NT2/D1 (cell line): ENCODE measurements around the gene AGBL1.

Experiments
- YY1 ChIP-seq: IDR thresholded peaks from 2 replicates; pipeline ENCODE4 v1.6.1; 2011; ENCODE audit not compliant: insufficient read length, insufficient read depth
- ZNF274 ChIP-seq: IDR thresholded peaks from 2 replicates; pipeline ENCODE4 v1.6.1; 2011; ENCODE audit warnings: mild to moderate bottlenecking, low read depth, low read length

DNA sequence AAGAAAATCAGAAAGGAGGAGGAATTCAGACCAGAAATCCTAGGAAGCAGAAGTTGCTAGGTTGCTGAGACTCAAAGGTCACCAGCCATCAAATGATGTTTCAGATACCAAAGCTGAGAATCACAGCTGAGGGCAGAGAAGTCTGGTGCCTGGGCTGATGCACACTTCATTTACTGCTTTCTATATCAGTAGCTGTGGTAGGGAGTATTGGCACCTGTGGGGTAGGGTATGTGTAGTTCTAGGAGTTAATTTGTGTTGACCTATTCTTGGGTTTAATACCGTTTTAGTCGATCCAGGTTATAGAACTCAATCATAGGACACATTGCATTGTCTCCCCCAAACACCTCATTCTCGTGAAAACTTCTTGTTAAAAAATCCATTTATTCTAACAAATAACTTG lies 529.6 kb downstream of the AGBL1 start:
- TF ChIP-seq YY1, result no peak
- no peak for TF ChIP-seq ZNF274
